ENCODE data around the gene CDK18. TPM values are rescaled to one million over a fixed set of nuclear protein-coding genes. Genes with fewer than 3 reads are reported as not detected.
A peak's percentile ranks its signal among the peaks of the same experiment; 100 is the strongest.

Gene CDK18
- total and polyA plus RNA-seq, 12 donors, result 3.2 to 52.0 (median 18.2) TPM

GRCh38 chr1:205563927-205564441 is 59.5 kb downstream of the CDK18 start:
- 70 to 78% (median 73%) methylated on average over 5 of the region's 5 CpGs for WGBS, 4 donors
- no peak overlapping the region for H3K27ac ChIP-seq
- H3K27me3 ChIP-seq, result peaks cover 19% of the 10 kb centered on the region
- no peaks in the 10 kb centered on the region for H3K4me1 ChIP-seq (replicated peaks in 1 of 2)
- H3K9me3 ChIP-seq (replicated peaks in 1 of 3), result no peaks in the 10 kb centered on the region
- intact Hi-C loops (cut with DNase I), result no loop called here
- TF ChIP-seq CTCF (IDR thresholded peaks at IDR 0.05) (no peak), POLR2A (IDR thresholded peaks at IDR 0.05) (no peak)
- no peak overlapping the region for H3K4me3 ChIP-seq
- no peaks in the 10 kb centered on the region for H3K36me3 ChIP-seq (replicated peaks in 1 of 2)
- DNase-seq, result peak in 1 of 7 donors; percentile 15

GRCh38 chr1:205565799-205566198 is 61.3 kb downstream of the CDK18 start:
- Histone ChIP-seq H3K36me3 (replicated peaks in 1 of 2) (no peaks in the 10 kb centered on the region), H3K9me3 (replicated peaks in 1 of 3) (no peaks in the 10 kb centered on the region), H3K4me3 (no peak overlapping the region), H3K27me3 (peaks cover 33% of the 10 kb centered on the region), H3K4me1 (replicated peaks in 1 of 2) (no peaks in the 10 kb centered on the region), H3K27ac (no peak overlapping the region)
- 73 to 80% (median 77%) methylated on average over 3 of the region's 3 CpGs for WGBS, 4 donors
- DNase-seq, result no peak
- no peak for TF ChIP-seq POLR2A (IDR thresholded peaks at IDR 0.05)
- TF ChIP-seq CTCF (IDR thresholded peaks at IDR 0.05), result no peak
- intact Hi-C loops (cut with DNase I), result no loop called here

- Histone ChIP-seq H3K36me3 (replicated peaks in 1 of 2) (no peaks in the 10 kb centered on the region), H3K27ac (no peak overlapping the region), H3K4me3 (no peak overlapping the region), H3K9me3 (replicated peaks in 1 of 3) (no peaks in the 10 kb centered on the region), H3K4me1 (replicated peaks in 1 of 2) (no peaks in the 10 kb centered on the region), H3K27me3 (peaks cover 34% of the 10 kb centered on the region)
- peak in 1 of 7 donors; percentile 23 for DNase-seq
- WGBS, 4 donors, result 84 to 94% (median 90%) methylated on average over 4 to 6 of the region's 6 CpGs
- intact Hi-C loops (cut with DNase I), result no loop called here
- TF ChIP-seq POLR2A (IDR thresholded peaks at IDR 0.05), result no peak
- no peak for TF ChIP-seq CTCF (IDR thresholded peaks at IDR 0.05)
These were observed 63.2 kb downstream of the CDK18 start for GRCh38 chr1:205567716-205568115.

GRCh38 chr1:205568135-205568468 is 63.6 kb downstream of the CDK18 start:
- TF ChIP-seq POLR2A (IDR thresholded peaks at IDR 0.05) (no peak), CTCF (IDR thresholded peaks at IDR 0.05) (no peak)
- peak in 1 of 7 donors; percentile 4 for DNase-seq
- H3K4me3 ChIP-seq, result no peak overlapping the region

More at GRCh38 chr1:205568135-205568468, 63.6 kb downstream of the CDK18 start:
- intact Hi-C loops (cut with DNase I), result no loop called here
- H3K27ac ChIP-seq, result no peak overlapping the region
- no peaks in the 10 kb centered on the region for H3K4me1 ChIP-seq (replicated peaks in 1 of 2)
- WGBS, 4 donors, result 39 to 58% (median 48%) methylated on average over 5 of the region's 5 CpGs
- H3K27me3 ChIP-seq, result peaks cover 34% of the 10 kb centered on the region
- no peaks in the 10 kb centered on the region for H3K9me3 ChIP-seq (replicated peaks in 1 of 3)
- H3K36me3 ChIP-seq (replicated peaks in 1 of 2), result no peaks in the 10 kb centered on the region

All from adrenal gland (tissue), 12 donors.